ENCODE data around the gene MFAP5.

MFAP5 gene, protein sequence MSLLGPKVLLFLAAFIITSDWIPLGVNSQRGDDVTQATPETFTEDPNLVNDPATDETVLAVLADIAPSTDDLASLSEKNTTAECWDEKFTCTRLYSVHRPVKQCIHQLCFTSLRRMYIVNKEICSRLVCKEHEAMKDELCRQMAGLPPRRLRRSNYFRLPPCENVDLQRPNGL

DNA sequence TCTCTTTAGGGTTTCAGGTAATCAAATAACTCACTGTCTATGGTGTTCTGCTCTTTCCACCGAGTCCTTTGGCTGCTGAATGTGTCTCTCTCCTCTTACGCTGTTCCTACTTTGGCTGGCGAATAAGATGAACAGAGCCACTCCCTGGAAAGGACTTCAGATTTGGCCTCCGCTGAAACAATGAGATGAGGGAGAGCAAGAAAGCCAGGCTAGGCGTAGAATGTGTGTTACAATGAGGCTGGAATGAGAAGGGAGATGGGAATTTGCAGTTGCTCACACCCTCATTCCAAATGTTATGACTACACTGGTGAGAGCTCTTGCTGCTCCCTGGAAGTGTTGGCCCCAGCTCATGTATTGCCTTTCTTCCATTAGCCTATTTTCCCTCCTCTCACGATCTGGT, at the start of gene MFAP5:
MFAP5 (minus strand) TSS at position 234 of the 400 bp plus-strand sequence. CDS start 722 bp downstream, outside the sequence.
- no peak for DNase-seq

DNA sequence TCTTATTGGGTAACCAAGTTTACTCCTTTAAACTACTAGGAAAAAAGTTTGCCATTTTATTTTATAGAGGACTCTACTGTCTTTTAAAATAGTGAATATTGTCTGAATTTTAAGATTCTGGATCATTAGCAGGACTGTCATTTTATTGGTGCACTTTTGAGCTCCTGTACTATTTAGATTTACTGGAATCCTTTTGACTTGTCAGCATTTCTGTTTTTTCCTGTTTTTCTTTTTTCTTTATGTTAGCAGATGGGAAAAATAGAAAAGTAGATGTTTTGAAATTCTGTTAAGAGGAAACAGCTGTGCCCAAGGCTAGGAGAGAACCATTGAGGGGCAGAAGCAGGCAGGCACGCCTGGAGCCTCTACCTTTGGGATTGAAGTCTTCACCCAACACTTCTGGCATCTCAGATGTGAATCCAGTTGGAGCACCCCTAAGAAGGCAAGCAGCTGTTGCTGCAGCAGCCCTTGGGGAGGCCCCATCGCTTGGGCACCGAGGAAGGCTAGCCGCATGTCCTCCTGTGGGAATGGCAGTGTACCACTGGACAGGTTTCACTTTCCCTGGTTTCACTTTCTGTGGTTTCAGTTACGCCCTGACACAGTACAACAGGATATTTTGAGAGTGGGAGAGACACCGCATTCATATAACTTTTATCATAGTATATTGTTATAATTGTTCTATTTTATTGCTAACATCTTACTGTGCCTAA, 46.7 kb upstream of the MFAP5 start:
- DNase-seq, result no peak

DNA sequence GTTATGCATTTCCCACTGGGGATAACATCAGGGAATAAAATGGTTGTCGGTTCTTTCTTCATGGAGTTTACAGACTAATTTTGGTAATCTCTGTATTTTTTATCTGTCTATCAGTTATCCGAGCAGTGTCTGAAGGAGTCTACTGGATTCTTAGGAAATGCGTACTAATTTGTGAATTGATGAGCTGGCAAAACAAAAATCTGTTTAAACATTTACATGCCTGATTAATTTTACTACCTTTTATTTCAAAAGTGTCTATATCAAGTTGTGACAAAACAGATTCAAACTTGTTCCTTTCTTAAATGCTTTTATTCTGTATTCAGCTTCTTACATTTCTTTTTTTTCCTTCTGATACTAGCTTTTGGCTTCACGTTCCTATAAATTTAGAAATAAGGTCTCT, 39.5 kb upstream of the MFAP5 start:
- DNase-seq, result no peak

DNA sequence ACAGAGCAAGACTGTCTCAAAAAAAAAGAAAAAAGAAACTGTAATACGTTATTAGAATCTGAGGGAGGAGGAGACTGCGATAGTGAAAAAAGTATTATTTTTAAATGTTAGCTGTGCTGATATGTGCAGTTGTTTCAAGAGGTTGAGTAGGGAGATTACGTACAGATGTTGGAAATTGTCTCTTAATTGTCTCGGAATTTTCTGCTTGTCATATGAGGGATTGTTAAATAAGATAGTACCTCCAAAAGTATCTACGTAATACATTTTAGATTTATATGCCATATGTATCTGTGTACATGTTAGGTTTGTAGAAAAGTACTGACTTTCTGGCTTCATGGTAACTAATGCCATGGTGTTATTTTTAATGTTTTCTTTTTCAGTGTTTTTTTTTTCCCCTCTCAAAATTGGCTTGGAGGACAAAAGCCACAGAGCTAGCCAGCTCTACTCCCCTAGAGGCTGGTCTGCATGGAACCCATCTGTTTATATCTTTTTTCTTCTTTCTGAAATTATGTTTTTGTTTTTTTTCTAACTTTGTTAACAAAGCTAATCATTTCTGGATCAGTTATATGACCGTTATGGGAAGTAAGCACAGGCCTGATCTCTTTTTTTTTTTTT, 38.5 kb upstream of the MFAP5 start:
- no peak for DNase-seq

DNA sequence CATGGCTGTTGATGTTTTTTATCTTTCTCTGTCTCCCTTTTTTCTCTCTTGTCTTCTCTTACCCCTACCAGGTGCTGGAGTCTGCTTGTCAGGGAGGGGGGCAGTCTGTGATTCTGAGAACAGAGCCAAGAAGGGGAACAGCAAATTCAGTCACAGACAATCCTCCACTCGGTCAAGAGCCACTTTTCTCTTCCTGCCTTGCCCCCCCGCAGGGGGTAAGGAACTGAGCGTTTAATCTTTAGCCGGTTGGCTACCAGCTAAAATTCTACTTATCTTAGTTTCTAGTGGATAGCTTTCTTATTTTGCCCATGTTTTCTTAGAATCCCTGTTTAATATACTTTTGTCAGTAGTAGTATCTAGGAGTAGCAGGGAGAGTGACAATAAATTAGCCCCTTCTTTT, 37.1 kb upstream of the MFAP5 start:
- DNase-seq, result no peak

DNA sequence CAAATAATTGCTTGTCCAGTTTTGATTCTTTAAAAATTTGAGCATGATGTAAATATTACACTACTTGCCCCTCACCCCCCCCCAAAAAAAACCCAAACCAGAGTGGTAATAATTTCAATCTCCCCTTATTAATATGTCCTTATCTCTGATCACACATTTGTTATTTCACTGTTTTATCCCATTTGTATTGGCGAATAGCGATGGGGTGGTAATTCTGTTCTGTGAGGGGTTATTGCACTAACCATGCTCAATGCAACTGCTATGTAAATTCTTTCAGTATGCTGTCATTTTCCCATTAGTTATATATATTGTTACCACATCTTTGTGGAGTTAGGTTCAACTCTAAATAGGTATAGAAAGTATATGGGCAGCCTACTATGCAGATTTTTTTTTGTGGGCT, 36.3 kb upstream of the MFAP5 start:
- DNase-seq, result no peak

DNA sequence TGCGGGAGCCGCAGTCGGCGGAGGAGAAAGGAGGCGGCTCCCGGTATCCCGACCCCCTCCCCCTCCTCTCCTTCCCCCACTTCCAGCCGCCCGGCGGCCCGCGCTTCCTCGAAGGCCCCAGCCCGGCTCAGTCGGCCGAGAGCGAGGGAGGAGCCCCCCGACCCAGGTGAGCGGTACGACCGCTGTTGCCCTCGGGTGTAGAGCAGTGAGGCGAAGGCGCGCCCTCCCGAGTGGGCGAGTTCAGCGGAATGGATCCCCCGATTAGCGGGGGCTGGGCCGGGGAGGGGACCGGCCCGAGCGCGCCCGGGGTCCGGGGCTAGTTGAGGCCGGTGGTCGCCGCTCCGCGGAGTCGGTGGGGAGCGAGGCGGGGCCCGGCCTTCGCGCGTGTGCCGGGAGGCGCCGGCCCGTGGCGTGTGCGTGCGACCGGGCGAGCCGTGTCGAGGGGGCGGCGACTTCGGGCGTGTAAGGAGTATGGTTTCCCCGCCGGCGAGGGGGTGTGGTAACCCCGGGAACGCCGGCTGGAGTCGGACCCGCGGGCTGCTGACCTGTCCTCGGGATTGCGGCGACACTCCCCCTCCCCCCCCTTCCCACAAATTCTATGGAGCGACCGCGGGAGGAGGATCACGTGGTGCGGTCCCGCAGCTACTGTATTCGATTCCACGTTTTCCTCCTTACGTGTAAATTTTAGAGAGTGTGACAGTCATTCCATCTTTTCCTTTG, 35.7 kb upstream of the MFAP5 start:
- DNase-seq, result peak; percentile 86

DNA sequence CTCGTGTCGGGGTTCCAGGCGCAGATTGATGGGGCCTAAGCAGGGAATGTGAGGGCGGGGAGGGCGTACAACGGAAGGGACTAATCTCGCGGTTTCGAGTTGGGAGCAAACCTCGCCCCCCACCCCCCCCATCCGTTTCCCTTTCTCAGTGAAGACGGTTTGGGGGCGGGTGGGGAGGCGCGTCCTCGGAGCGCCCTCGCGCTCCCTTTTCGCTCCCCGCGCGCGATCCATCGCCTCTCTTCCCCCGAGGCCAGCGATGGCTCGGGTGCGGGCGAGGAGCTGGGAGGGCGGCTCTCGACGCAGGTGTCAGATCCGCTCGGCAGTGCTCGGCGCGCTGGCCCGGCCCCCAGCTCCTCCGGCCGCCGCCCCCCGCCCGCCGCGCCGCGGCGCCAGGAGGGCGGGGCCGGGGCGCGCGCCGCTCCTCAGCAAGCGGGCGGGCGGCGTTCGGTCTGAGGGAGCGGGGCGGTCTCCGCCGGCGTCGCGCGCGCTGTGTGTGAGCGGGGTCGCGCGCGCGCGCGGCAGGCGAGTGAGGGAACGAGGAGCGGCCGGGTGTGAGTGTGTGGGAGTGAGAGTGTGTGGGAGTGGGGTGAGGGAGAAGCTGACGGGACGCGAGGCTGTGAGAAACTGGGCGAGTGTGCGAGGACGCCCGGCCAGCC, 35.0 kb upstream of the MFAP5 start, which contains the start of gene RIMKLB:
RIMKLB (plus strand) TSS at position 516 of the 656 bp plus-strand sequence. CDS start 15,876 bp downstream, outside the sequence.
- no peak for DNase-seq

DNA sequence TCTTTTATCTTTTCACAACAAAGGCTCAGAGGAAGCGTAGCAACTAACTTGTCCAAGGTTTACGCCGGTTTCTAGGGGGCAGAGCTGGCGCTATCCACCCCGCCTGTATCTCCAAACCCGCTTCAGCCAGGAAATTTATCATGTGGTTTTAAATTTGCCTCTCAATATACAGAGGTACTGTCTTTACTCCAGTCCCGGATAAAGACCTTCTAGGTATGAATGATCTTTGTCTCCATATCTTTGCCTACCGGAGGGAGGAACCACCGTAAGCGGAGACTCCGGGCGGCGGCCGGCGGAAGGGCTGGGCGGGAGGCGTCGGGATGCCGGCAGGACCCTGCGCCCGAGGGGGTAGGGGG, 34.5 kb upstream of the MFAP5 start:
- DNase-seq, result no peak

DNA sequence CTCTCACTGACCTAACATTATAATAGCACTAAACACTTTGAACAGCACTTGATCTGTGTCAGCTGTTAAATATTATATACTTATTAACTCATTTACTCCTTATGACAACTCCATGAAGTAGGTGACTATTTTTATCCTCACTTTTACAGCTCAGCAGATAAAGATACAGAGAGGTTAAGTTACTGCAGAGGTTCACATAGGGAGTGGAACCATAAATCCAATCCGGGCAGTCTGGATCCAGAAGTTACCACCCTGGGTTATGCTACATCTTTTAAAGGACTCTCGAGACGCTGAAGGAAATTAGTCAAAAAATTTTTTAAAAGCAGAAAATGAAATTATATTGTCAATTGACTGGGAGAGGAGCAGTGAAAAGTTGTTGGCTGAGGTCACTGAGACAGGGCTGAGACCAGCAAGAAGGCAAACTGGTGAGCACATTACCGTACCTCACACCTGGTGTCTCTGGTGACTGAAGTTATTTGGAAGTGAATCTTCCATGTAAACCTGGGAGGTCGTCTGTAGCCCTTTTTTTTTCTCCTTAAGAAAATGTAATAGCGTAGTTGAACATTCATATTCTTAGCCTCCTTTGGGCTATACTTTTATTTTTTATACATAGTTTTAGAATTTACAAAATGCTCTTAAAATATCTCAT, 33.9 kb upstream of the MFAP5 start:
- DNase-seq, result no peak

DNA sequence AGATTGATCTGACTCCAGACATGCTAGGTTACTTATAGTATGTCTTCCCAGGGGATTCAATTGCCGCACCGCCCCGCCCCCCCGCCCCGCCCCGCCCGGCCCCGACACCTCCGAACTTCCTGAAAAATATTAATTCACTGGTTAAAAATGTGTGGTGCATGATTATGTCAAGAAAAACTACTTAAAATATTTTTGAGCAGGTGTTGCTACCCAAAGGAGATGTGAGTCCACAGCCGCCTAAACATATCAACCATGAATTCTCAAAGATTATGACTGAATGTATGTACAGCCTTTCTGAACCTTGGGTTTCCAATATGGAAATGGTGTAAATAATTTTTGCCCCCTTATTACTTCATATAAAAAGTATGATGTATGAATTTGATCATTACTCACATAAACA, 32.5 kb upstream of the MFAP5 start:
- DNase-seq, result no peak

DNA sequence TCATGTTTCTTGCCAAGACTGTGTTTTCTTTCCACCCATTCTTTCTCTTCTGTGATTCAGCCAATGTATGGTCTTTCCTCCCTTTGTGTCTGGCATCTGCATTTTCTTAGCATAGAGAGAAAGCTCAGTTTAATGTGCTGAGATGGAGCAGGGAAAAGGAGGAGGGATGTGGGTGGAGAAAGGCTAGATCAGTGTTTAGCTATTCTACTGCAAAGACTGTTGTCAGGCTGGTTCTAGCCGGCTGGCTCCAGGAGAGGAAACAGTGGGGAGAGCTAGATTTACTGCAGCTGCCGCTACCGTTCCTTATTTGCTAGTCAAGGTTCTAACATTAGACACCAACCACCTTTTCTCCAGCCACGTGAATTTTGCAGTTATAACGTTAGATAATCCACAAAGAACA, 29.9 kb upstream of the MFAP5 start:
- DNase-seq, result no peak

DNA sequence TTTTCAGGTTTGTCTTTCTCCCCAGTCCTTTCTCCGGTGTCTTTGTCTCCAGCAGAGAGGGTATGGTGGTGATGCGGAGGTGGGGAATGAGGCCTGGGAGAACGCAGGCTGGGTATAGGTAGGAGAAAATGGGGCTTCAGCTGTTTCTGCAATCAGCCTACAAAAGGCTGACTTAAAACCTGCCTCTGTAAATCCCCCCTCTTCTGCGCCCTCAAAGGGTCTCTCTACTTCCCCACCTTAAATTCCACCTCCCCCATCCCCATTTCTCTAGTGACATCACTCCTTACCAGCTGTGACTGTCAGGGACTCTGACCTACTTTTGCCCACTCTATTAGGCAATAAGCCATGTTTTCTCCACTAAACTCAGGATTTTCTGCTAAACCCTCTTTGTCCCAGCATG, 27.1 kb upstream of the MFAP5 start:
- no peak for DNase-seq

DNA sequence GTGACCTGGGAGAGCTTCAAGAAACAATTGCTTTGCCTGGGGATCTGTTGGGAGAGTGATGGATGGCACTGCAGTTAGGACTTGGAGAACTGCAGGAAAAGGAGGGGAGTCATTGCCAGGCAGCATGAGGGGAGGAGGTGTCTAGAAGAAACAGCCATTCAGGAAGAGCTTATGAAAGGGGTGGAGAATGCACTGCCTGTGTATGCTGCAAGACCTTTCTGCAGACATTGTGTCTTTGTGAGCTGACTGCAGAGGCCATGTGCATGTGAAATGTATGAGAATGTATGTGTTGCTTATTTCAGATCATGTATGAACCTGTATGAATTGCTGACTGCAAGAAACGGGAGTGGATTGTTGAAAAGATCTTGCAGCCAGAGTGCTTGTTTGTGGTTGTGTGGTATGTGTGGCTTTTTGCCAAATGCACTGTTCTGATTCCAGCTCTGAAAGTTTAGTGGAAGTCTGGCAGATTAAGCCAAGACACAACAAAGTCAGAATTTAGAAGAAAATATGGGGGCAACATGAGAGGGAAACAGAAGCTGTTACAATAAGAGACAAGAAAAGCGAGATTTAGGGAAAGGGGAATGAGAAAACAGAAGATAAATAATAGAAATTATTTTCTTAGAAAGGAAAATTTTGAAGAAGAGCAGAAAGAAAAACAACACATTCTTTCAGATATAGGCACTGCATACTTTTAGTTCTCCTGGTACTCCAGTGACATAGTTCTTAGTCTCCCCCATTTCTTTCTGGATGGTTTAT, 25.4 kb upstream of the MFAP5 start:
- no peak for DNase-seq

DNA sequence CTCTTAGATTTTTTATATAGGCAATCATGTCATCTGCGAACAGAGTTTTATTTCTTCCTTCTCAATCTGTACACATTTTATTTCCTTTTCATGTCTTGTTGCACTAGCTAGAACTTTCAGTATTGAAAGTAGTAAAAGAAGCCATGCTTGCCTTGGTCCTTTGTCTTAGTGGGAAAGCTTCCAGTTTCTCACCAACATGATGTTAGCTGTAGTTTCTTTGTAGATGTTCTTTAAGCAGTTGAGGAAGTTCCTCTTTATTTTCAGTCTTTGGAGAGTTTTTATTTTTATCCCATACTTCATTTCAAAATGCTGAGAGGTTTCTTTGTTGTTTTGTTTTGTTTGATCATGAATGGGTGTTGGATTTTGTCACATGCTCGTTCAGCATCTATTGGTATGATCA, 22.4 kb upstream of the MFAP5 start:
- DNase-seq, result no peak

DNA sequence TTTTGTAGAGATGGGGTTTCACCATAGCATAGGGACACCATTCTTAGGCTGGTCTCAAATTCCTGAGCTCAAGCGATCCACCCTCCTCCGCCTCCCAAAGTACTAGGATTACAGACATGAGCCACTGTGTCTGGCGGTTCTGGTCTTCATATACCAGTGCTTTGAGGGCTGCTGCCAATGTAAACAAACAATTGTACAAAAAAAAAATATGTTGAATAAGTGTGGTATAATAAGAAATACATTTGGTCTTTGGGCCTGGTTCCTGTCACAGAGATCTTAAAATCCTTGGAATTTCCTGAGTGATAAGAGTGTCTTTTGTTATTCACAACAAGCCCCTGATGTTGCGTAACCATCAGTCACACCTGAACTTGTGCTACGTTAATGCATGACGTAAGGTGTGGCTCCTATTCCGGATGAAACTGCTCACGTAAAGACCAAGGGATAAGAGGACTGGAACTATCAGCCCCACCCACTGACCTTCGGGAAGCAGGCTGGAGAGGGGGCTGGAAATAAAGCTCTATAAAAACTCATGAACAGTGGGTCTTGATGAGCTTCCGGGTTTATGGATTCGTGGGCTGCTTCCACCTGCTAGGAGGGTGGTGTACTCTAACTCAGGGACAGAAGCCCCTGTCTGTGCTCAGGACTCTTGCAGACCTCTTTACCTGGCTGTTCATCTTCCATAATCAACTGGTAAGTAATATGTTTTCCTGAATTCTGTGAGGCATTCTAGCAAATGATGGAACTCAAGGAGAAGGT, 18.7 kb upstream of the MFAP5 start:
- no peak for DNase-seq

DNA sequence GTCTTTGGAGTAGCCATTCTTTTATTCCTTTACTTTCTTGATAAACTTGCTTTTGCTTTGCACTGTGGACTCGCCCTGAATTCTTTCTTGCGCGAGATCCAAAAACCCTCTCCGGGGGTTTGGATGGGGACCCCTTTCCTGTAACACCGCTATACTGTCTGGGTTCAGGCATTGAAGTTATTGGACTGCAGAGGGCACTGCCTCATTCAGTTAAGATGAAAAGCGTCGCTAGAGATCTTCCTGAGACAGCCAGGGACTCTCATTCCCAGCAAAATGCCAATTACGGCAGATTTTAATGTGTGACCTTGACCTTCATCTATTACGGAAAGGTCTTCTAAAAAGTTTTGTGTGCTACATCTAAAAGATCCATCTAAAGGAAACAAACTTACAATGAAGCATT, 17.9 kb upstream of the MFAP5 start:
- no peak for DNase-seq

DNA sequence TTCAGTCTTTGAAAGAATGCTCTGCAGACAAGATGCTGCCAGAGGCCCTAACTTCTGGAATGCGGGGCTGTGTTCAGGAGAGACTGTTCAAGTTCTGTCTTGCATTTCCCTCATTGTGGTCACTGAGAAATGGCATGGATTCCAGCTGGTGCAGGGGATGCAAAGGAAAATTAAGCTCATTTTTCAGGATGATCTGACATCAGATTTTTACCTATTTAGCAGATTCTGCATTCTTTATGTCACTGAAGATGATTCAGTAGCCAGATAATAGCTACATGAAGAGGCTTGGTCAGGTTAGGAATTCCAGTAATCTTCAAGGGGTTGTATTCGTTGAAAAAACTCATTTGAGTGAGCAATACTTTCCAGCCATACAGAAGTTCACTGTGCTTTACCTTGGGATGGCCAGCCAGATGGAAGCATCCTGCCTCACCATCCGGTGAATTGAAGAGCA, 16.1 kb upstream of the MFAP5 start:
- DNase-seq, result no peak

DNA sequence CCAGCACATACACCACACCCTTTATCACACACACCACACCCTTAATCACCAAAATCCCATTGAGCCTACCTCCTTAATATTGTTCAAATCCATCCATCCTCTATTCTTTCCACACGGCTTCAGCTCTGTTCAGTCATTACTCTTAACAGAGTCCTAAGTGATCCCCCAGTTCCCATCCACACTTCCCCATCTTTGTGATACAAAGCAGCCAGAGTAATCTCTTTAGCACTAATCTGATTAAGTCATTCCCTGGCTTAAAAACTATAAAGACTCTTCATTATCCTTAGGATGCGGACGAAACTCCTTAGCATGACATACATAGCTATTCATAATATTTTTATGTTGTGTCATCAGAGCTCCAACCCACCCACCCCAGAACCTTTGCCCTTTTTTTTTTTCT, 14.7 kb upstream of the MFAP5 start:
- DNase-seq, result no peak

DNA sequence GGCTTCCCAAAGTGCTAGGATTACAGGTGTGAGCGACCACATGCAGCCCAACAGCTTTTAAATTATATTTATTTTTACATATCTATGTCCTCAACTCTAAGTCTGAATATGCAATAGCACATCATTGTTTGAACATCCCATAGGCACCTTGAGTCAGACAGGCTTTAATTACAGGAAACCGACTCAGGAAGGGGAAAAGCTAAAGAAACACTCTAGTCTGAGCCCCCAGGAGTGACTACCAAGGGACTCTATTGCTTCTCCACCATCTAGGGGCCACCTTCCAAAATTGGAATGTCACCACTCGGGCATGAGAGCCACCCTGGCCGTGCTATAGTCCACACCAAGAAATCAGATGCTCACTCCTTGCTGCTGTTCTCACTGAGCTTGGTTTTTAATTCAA, 14.0 kb upstream of the MFAP5 start:
- no peak for DNase-seq

DNA sequence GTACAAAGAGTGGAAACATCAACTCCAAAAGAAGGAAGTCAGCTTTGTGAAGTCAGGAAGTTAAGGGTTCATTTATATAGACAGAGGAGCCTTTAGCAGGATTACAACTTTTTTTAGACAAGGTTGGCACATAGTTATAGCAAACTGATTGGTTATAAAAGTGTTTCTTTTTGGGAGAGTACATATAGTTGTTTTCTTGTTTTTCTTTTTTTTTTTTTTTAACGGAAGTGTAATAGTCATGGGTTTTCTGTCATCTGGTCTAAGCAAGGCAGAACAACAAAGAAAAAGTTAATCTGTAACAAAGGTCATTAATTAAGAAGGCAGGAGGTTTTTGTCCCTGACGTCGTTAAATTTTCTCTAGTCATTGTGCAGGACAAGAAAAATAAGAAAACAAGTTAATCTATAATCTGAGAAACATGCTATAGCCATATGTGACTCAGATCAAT, 13.0 kb upstream of the MFAP5 start:
- DNase-seq, result no peak

Data from activated CD8-positive, alpha-beta memory T cell treated with anti-CD3 and anti-CD28 coated beads for 24 hours (primary cell).